Measurements from ENCODE around the gene NELL1.

NELL1 gene

GRCh38 chr11:20627701-20628100 lies 41.7 kb upstream of the NELL1 start:
- no peaks in the 10 kb centered on the region for H3K36me3 Mint-ChIP-seq (ENCODE audit: low read depth)
- H3K27ac Mint-ChIP-seq, result no peak overlapping the region
- no peak overlapping the region for H3K4me3 Mint-ChIP-seq
- TF ChIP-seq CTCF (IDR thresholded peaks at IDR 0.05; ENCODE audit: unreplicated experiment in 3 of 3), result no peak
- H3K9me3 Mint-ChIP-seq, result no peaks in the 10 kb centered on the region
- no peaks in the 10 kb centered on the region for H3K4me1 Mint-ChIP-seq
- H3K27me3 Mint-ChIP-seq (ENCODE audit: low read depth), result peaks cover 21% of the 10 kb centered on the region

- no peaks in the 10 kb centered on the region for H3K4me1 Mint-ChIP-seq
- no peaks in the 10 kb centered on the region for H3K9me3 Mint-ChIP-seq
- no peak overlapping the region for H3K4me3 Mint-ChIP-seq
- H3K27ac Mint-ChIP-seq, result no peak overlapping the region
- H3K27me3 Mint-ChIP-seq (ENCODE audit: low read depth), result peaks cover 23% of the 10 kb centered on the region
- H3K36me3 Mint-ChIP-seq (ENCODE audit: low read depth), result no peaks in the 10 kb centered on the region
- TF ChIP-seq CTCF (IDR thresholded peaks at IDR 0.05; ENCODE audit: unreplicated experiment in 3 of 3), result no peak
These were observed 37.7 kb upstream of the NELL1 start for GRCh38 chr11:20631519-20632168.

- TF ChIP-seq CTCF (IDR thresholded peaks at IDR 0.05; ENCODE audit: unreplicated experiment in 3 of 3), result no peak
- Mint-ChIP-seq H3K4me1 (no peaks in the 10 kb centered on the region), H3K36me3 (ENCODE audit: low read depth) (no peaks in the 10 kb centered on the region), H3K27ac (no peak overlapping the region), H3K9me3 (no peaks in the 10 kb centered on the region), H3K4me3 (no peak overlapping the region), H3K27me3 (ENCODE audit: low read depth) (peaks cover 22% of the 10 kb centered on the region)
These were observed 37.2 kb upstream of the NELL1 start for GRCh38 chr11:20632169-20632532.

- H3K27ac Mint-ChIP-seq, result no peak overlapping the region
- H3K36me3 Mint-ChIP-seq (ENCODE audit: low read depth), result no peaks in the 10 kb centered on the region
- no peaks in the 10 kb centered on the region for H3K4me1 Mint-ChIP-seq
- no peak overlapping the region for H3K4me3 Mint-ChIP-seq
- no peaks in the 10 kb centered on the region for H3K9me3 Mint-ChIP-seq
- H3K27me3 Mint-ChIP-seq (ENCODE audit: low read depth), result peaks cover 21% of the 10 kb centered on the region
- no peak for TF ChIP-seq CTCF (IDR thresholded peaks at IDR 0.05; ENCODE audit: unreplicated experiment in 3 of 3)
These were observed 35.3 kb upstream of the NELL1 start for GRCh38 chr11:20634044-20634443.

- H3K9me3 Mint-ChIP-seq, result no peaks in the 10 kb centered on the region
- no peak overlapping the region for H3K4me3 Mint-ChIP-seq
- peaks cover 18% of the 10 kb centered on the region for H3K27me3 Mint-ChIP-seq (ENCODE audit: low read depth)
- no peaks in the 10 kb centered on the region for H3K4me1 Mint-ChIP-seq
- H3K27ac Mint-ChIP-seq, result no peak overlapping the region
- no peaks in the 10 kb centered on the region for H3K36me3 Mint-ChIP-seq (ENCODE audit: low read depth)
- TF ChIP-seq CTCF (IDR thresholded peaks at IDR 0.05; ENCODE audit: unreplicated experiment in 3 of 3), result no peak
These were observed 34.6 kb upstream of the NELL1 start for GRCh38 chr11:20634781-20635180.

- no peak overlapping the region for H3K4me3 Mint-ChIP-seq
- H3K4me1 Mint-ChIP-seq, result no peaks in the 10 kb centered on the region
- peaks cover 17% of the 10 kb centered on the region for H3K27me3 Mint-ChIP-seq (ENCODE audit: low read depth)
- no peaks in the 10 kb centered on the region for H3K36me3 Mint-ChIP-seq (ENCODE audit: low read depth)
- no peak overlapping the region for H3K27ac Mint-ChIP-seq
- TF ChIP-seq CTCF (IDR thresholded peaks at IDR 0.05; ENCODE audit: unreplicated experiment in 3 of 3), result no peak
- H3K9me3 Mint-ChIP-seq, result no peaks in the 10 kb centered on the region
These were observed 31.3 kb upstream of the NELL1 start for GRCh38 chr11:20638074-20638473.
